Endodermal cell (in vitro differentiated cells): ENCODE data around the gene NHERF1. TPM values are rescaled to one million over a fixed set of nuclear protein-coding genes. Genes with fewer than 3 reads are reported as not detected.
A peak's percentile ranks its signal among the peaks of the same experiment; 100 is the strongest.

ENCODE experiments used
- DNase-seq: peaks from one replicate; pipeline ENCODE4 v3.0.0-alpha.2; 2017
- H3K27ac ChIP-seq: 2 replicates; pipeline ENCODE4 v1.5.1; 2013; ENCODE audit warnings: mild to moderate bottlenecking, low read depth, low read length, moderate library complexity
- H3K27me3 ChIP-seq: 2 replicates; pipeline ENCODE4 v1.6.1; 2013; ENCODE audit warnings: mild to moderate bottlenecking, low read length, moderate library complexity; ENCODE audit not compliant: insufficient read depth, control insufficient read depth, poor library complexity, severe bottlenecking
- H3K36me3 ChIP-seq: 2 replicates; pipeline ENCODE4 v1.7.0; 2013; ENCODE audit warnings: mild to moderate bottlenecking, low read length, moderate library complexity; ENCODE audit not compliant: control insufficient read depth, insufficient read depth
- H3K4me1 ChIP-seq: one replicate; pipeline ENCODE4 v1.7.0; 2013; ENCODE audit warnings: low read length; ENCODE audit not compliant: control insufficient read depth, insufficient read depth
- H3K4me3 ChIP-seq: 2 replicates; pipeline ENCODE4 v1.5.1; 2013; ENCODE audit warnings: mild to moderate bottlenecking, low read length, moderate library complexity
- H3K9ac ChIP-seq: 2 replicates; pipeline ENCODE4 v1.6.1; 2013; ENCODE audit warnings: mild to moderate bottlenecking, low read length, moderate library complexity; ENCODE audit not compliant: poor library complexity, severe bottlenecking; ENCODE audit errors: extremely low read depth
- H3K9me3 ChIP-seq: 2 replicates; pipeline ENCODE4 v1.6.1; 2013; ENCODE audit warnings: mild to moderate bottlenecking, low read length, moderate library complexity; ENCODE audit not compliant: control insufficient read depth
- H3K27ac Mint-ChIP-seq: 2 replicates; pipeline ENCODE4 v1.8.0; 2020; ENCODE audit warnings: mixed read lengths
- H3K27me3 Mint-ChIP-seq: 2 replicates; pipeline ENCODE4 v1.8.0; 2021; ENCODE audit warnings: mild to moderate bottlenecking, mixed read lengths; ENCODE audit not compliant: insufficient read depth
- H3K36me3 Mint-ChIP-seq: 2 replicates; pipeline ENCODE4 v1.8.0; 2020; ENCODE audit warnings: low read depth, mixed read lengths
- H3K4me1 Mint-ChIP-seq: 2 replicates; pipeline ENCODE4 v1.8.0; 2020; ENCODE audit warnings: mixed read lengths
- H3K4me3 Mint-ChIP-seq: 2 replicates; pipeline ENCODE4 v1.8.0; 2020; ENCODE audit warnings: mild to moderate bottlenecking, moderate library complexity, mixed read lengths
- H3K9me3 Mint-ChIP-seq: 2 replicates; pipeline ENCODE4 v1.8.0; 2020; ENCODE audit warnings: mild to moderate bottlenecking, mixed read lengths
- CTCF ChIP-seq: fragments of 200-600 bp; sonication (generic); conservative IDR thresholded peaks from 2 replicates; pipeline ENCODE4 v1.5.0; 2021; ENCODE audit warnings: antibody characterized with exemption, mild to moderate bottlenecking
- WGBS, 2 experiments: methylation state at CpG; one replicate each; pipeline versions ENCODE4 v1.1.5 to v1.1.7; 2013; ENCODE audit warnings: missing lambda C conversion rate in 2 of 2, mixed read lengths in 1 of 2; ENCODE audit not compliant: insufficient coverage in 1 of 2, insufficient read length in 1 of 2; 5-methylcytosine and 5-hydroxymethylcytosine counted together
- total RNA-seq, 2 donors: library from RNA; stranded (reverse); fragmentation: NEBNext Ultra II Directional in 1 of 2; extraction: Animal tissue kit (Norgen Biotek cat#: 25700) in 1 of 2; gene quantifications; 2 replicates in 1 of 2; 3 replicates in 1 of 2; pipeline ENCODE4 v1.2.1, GENCODE V29; 2021

The NHERF1 gene
- total RNA-seq, 2 donors from 2014 or later = 116 to 138 TPM

GRCh38 chr17:74780443-74781238 is 32.2 kb downstream of the NHERF1 start:
- Mint-ChIP-seq H3K4me3 (no peak overlapping the region), H3K27me3 (no peaks in the 10 kb centered on the region), H3K27ac (no peak overlapping the region), H3K9me3 (no peaks in the 10 kb centered on the region), H3K4me1 (peaks cover 13% of the 10 kb centered on the region), H3K36me3 (peaks cover 27% of the 10 kb centered on the region)
- Histone ChIP-seq H3K36me3 (peaks cover 48% of the 10 kb centered on the region), H3K4me3 (no peak overlapping the region), H3K4me1 (peaks cover 5% of the 10 kb centered on the region), H3K27ac (no peak overlapping the region), H3K9me3 (no peaks in the 10 kb centered on the region), H3K9ac (no peak overlapping the region), H3K27me3 (no peaks in the 10 kb centered on the region)
- peak; percentile 85 for DNase-seq
- 77 to 88% methylated on average over 4 to 7 of the region's 7 CpGs for WGBS, 2 experiments
- TF ChIP-seq CTCF = peak; percentile 75

GRCh38 chr17:74782571-74782970 is 34.1 kb downstream of the NHERF1 start:
- Histone ChIP-seq H3K27me3 (no peaks in the 10 kb centered on the region), H3K4me1 (peaks cover 5% of the 10 kb centered on the region), H3K9ac (no peak overlapping the region), H3K4me3 (no peak overlapping the region), H3K9me3 (no peaks in the 10 kb centered on the region), H3K36me3 (peaks cover 60% of the 10 kb centered on the region), H3K27ac (no peak overlapping the region)
- 84 to 92% methylated on average over 5 of the region's 5 CpGs for WGBS, 2 experiments
- TF ChIP-seq CTCF = no peak
- Mint-ChIP-seq H3K27ac (no peak overlapping the region), H3K4me1 (peaks cover 6% of the 10 kb centered on the region), H3K4me3 (no peak overlapping the region), H3K27me3 (no peaks in the 10 kb centered on the region), H3K36me3 (peaks cover 42% of the 10 kb centered on the region), H3K9me3 (no peaks in the 10 kb centered on the region)
- DNase-seq = no peak

GRCh38 chr17:74784125-74784810 is 35.8 kb downstream of the NHERF1 start:
- Histone ChIP-seq H3K27ac (no peak overlapping the region), H3K9ac (no peak overlapping the region)
- WGBS, 2 experiments = 92 to 93% methylated on average over 4 to 5 of the region's 5 CpGs

More at GRCh38 chr17:74784125-74784810, 35.8 kb downstream of the NHERF1 start:
- H3K36me3 ChIP-seq = peaks cover 53% of the 10 kb centered on the region
- no peaks in the 10 kb centered on the region for H3K27me3 ChIP-seq
- H3K4me3 ChIP-seq = no peak overlapping the region
- Mint-ChIP-seq H3K4me3 (no peak overlapping the region), H3K27me3 (no peaks in the 10 kb centered on the region), H3K36me3 (peaks cover 47% of the 10 kb centered on the region), H3K27ac (no peak overlapping the region), H3K9me3 (no peaks in the 10 kb centered on the region), H3K4me1 (peaks cover 6% of the 10 kb centered on the region)
- DNase-seq = no peak
- no peaks in the 10 kb centered on the region for H3K4me1 ChIP-seq
- H3K9me3 ChIP-seq = no peaks in the 10 kb centered on the region
- no peak for TF ChIP-seq CTCF
